H1 (cell line): Measurements from ENCODE around the gene PTPN9. TPM values are rescaled to one million over a fixed set of nuclear protein-coding genes. Genes with fewer than 3 reads are reported as not detected.
A peak's percentile ranks its signal among the peaks of the same experiment; 100 is the strongest.

Experiments
- CTCF ChIA-PET: fragments of 300-600 bp; sonication (Branson Sonifier 250); formaldehyde crosslinking; loops from one replicate; lab custom pipeline; 2021; ENCODE audit not compliant: partially characterized antibody; lab: Charles Lee
- POLR2A ChIA-PET: fragments of 300-600 bp; sonication (Branson Sonifier 250); formaldehyde crosslinking; loops from one replicate; lab custom pipeline; 2021; ENCODE audit warnings: inconsistent platforms; ENCODE audit not compliant: partially characterized antibody; lab: Charles Lee
- DNase-seq, 2 experiments: peaks; one replicate each; pipeline versions ENCODE4 v3.0.0 to v3.0.0-alpha.2; 2010 to 2022; ENCODE audit warnings: low spot score in 2 of 2, low read depth in 1 of 2, mixed read lengths in 1 of 2
- FAIRE-seq: peaks from 2 replicates; lab custom pipeline; 2011; peaks lifted over from hg19 to GRCh38; lab: Jason Lieb, UNC
- H2AFZ ChIP-seq: 2 replicates; pipeline ENCODE4 v1.8.1; 2012; ENCODE audit warnings: low read length, inconsistent platforms
- H2AK5ac ChIP-seq: 2 replicates; pipeline ENCODE4 v1.6.1; 2013; ENCODE audit warnings: low read depth, low read length
- H2BK120ac ChIP-seq: replicated peaks from 2 replicates; pipeline ENCODE3; 2013; ENCODE audit warnings: low read depth, low read length, inconsistent platforms
- H2BK12ac ChIP-seq: 2 replicates; pipeline ENCODE4 v1.6.1; 2013; ENCODE audit warnings: low read depth, low read length
- H2BK15ac ChIP-seq: 2 replicates; pipeline ENCODE4 v1.6.1; 2013; ENCODE audit warnings: low read length
- H2BK20ac ChIP-seq: 2 replicates; pipeline ENCODE4 v1.6.1; 2013; ENCODE audit warnings: low read length
- H2BK5ac ChIP-seq: 2 replicates; pipeline ENCODE4 v1.6.1; 2013; ENCODE audit warnings: low read depth, low read length
- H3K14ac ChIP-seq: 2 replicates; pipeline ENCODE4 v1.6.1; 2013; ENCODE audit warnings: inconsistent platforms; ENCODE audit not compliant: insufficient read length
- H3K18ac ChIP-seq: 2 replicates; pipeline ENCODE4 v1.6.1; 2013; ENCODE audit warnings: low read length; ENCODE audit errors: extremely low read depth
- H3K23ac ChIP-seq: 2 replicates; pipeline ENCODE4 v1.6.1; 2013; ENCODE audit warnings: inconsistent platforms; ENCODE audit not compliant: insufficient read length
- H3K23me2 ChIP-seq: 2 replicates; pipeline ENCODE4 v1.6.1; 2013; ENCODE audit warnings: low read depth, low read length
- H3K27ac ChIP-seq: 2 replicates; pipeline ENCODE4 v1.6.1; 2011; ENCODE audit warnings: low read depth, low read length, inconsistent platforms
- H3K27me3 ChIP-seq, 4 experiments: replicated peaks in 1 of 4; 1 replicate in 1 of 4; 2 replicates in 3 of 4; pipeline versions ENCODE4 v1.6.1 to v1.8.1; 2011 to 2013; ENCODE audit warnings: low read length in 3 of 4, mild to moderate bottlenecking in 3 of 4, inconsistent platforms in 2 of 4, mixed read lengths in 2 of 4, moderate library complexity in 1 of 4; ENCODE audit not compliant: control insufficient read depth in 3 of 4, insufficient read depth in 3 of 4; ENCODE audit errors: extremely low read depth in 1 of 4
- H3K36me3 ChIP-seq, 4 experiments: 2 replicates each; pipeline versions ENCODE4 v1.6.1 to v1.8.1; 2011 to 2013; ENCODE audit warnings: mild to moderate bottlenecking in 4 of 4, low read length in 3 of 4, moderate library complexity in 2 of 4, control low read depth in 1 of 4, inconsistent platforms in 1 of 4; ENCODE audit not compliant: insufficient read depth in 4 of 4, control insufficient read depth in 2 of 4
- H3K4ac ChIP-seq: replicated peaks from 2 replicates; pipeline ENCODE3; 2013; ENCODE audit warnings: low read length, low read depth, mixed read lengths, inconsistent platforms; ENCODE audit not compliant: insufficient read length
- H3K4me1 ChIP-seq, 4 experiments: replicated peaks in 1 of 4; 1 replicate in 1 of 4; 2 replicates in 3 of 4; pipeline versions ENCODE4 v1.6.1 to v1.8.1; 2011 to 2013; ENCODE audit warnings: low read length in 3 of 4, inconsistent platforms in 2 of 4, mixed read lengths in 1 of 4; ENCODE audit not compliant: insufficient read depth in 4 of 4, control insufficient read depth in 3 of 4
- H3K4me2 ChIP-seq, 2 experiments: 2 replicates each; pipeline versions ENCODE4 v1.6.1 to v1.8.1; 2011 to 2013; ENCODE audit warnings: low read depth in 2 of 2, low read length in 2 of 2, control low read depth in 1 of 2, inconsistent platforms in 1 of 2, mild to moderate bottlenecking in 1 of 2; ENCODE audit not compliant: insufficient read depth in 1 of 2
- H3K4me3 ChIP-seq, 4 experiments: fragments of 200-600, 300-600 bp in 1 of 4; sonication (generic), shearing (Covaris generic), sonication (Bioruptor Twin) in 1 of 4; 2 replicates each; pipeline versions ENCODE4 v1.5.1 to v1.8.1; 2011 to 2016; ENCODE audit warnings: low read length in 4 of 4, low read depth in 3 of 4, control low read depth in 2 of 4, inconsistent platforms in 2 of 4, mild to moderate bottlenecking in 2 of 4, mixed read lengths in 1 of 4, moderate library complexity in 1 of 4; ENCODE audit not compliant: insufficient read depth in 2 of 4; ENCODE audit errors: extremely low read depth in 1 of 4
- H3K56ac ChIP-seq: replicated peaks from 2 replicates; pipeline ENCODE3; 2013; ENCODE audit warnings: low read depth, mild to moderate bottlenecking, mixed read lengths, low read length, inconsistent platforms; ENCODE audit not compliant: insufficient read length
- H3K79me1 ChIP-seq: 2 replicates; pipeline ENCODE4 v1.6.1; 2013; ENCODE audit warnings: low read depth, low read length, control low read depth
- H3K79me2 ChIP-seq, 2 experiments: 2 replicates each; pipeline versions ENCODE4 v1.6.1 to v1.8.1; 2012 to 2013; ENCODE audit warnings: low read length in 2 of 2, mild to moderate bottlenecking in 2 of 2, inconsistent platforms in 1 of 2; ENCODE audit not compliant: insufficient read depth in 2 of 2, control insufficient read depth in 1 of 2
- H3K9ac ChIP-seq, 4 experiments: replicated peaks in 1 of 4; 1 replicate in 1 of 4; 2 replicates in 3 of 4; pipeline versions ENCODE4 v1.6.1 to v1.8.1; 2011 to 2013; ENCODE audit warnings: low read depth in 3 of 4, low read length in 3 of 4, control low read depth in 2 of 4, mild to moderate bottlenecking in 2 of 4, moderate library complexity in 2 of 4, inconsistent platforms in 1 of 4; ENCODE audit errors: extremely low read depth in 1 of 4
- H3K9me3 ChIP-seq, 2 experiments: 2 replicates each; pipeline versions ENCODE4 v1.6.1 to v1.8.1; 2012 to 2013; ENCODE audit warnings: mild to moderate bottlenecking in 2 of 2, moderate library complexity in 2 of 2, control low read depth in 1 of 2, inconsistent platforms in 1 of 2, low read depth in 1 of 2, low read length in 1 of 2, mixed read lengths in 1 of 2; ENCODE audit not compliant: insufficient read depth in 2 of 2
- H4K20me1 ChIP-seq, 2 experiments: replicated peaks in 1 of 2; 2 replicates each; pipeline versions ENCODE3 to v1.8.1; 2011 to 2013; ENCODE audit warnings: inconsistent platforms in 2 of 2, low read length in 2 of 2, mild to moderate bottlenecking in 1 of 2; ENCODE audit not compliant: insufficient read depth in 2 of 2, control insufficient read depth in 1 of 2
- H4K5ac ChIP-seq: 2 replicates; pipeline ENCODE4 v1.6.1; 2013; ENCODE audit warnings: low read length, low read depth, mixed read lengths, inconsistent platforms; ENCODE audit not compliant: insufficient read length
- H4K8ac ChIP-seq: 2 replicates; pipeline ENCODE4 v1.8.0; 2013; ENCODE audit warnings: mild to moderate bottlenecking, moderate library complexity, low read length, inconsistent platforms; ENCODE audit not compliant: insufficient read depth; ENCODE audit errors: extremely low read depth
- H4K91ac ChIP-seq: replicated peaks from 2 replicates; pipeline ENCODE3; 2013; ENCODE audit warnings: low read length, mixed read lengths, inconsistent platforms; ENCODE audit not compliant: insufficient read length
- GTF2F1 ChIP-seq: IDR thresholded peaks from 2 replicates; pipeline ENCODE4 v1.6.1; 2012; ENCODE audit warnings: low read depth, low read length, improper control_type of control experiment, borderline replicate concordance
- KDM4A ChIP-seq: IDR thresholded peaks from one replicate; pipeline ENCODE4 v1.7.1; 2012; ENCODE audit warnings: low read depth, mild to moderate bottlenecking, moderate library complexity, low read length, inconsistent platforms; ENCODE audit not compliant: severe bottlenecking
- MAX ChIP-seq: IDR thresholded peaks from 2 replicates; pipeline ENCODE4 v1.6.1; 2012; ENCODE audit warnings: inconsistent platforms
- SUZ12 ChIP-seq: fragments of 200-600 bp; sonication (generic); IDR thresholded peaks from 2 replicates; pipeline ENCODE4 v1.6.1; 2012; ENCODE audit warnings: mild to moderate bottlenecking, inconsistent platforms, low read length, moderate library complexity, mixed read lengths
- WGBS, 2 experiments: shearing (Covaris generic) in 1 of 2; methylation state at CpG; one replicate each; pipeline versions ENCODE4 v1.1.6 to v1.1.7; 2013 to 2015; ENCODE audit warnings: low lambda C conversion rate in 2 of 2, mixed read lengths in 2 of 2, inconsistent platforms in 1 of 2, low coverage in 1 of 2, missing lambda C conversion rate in 1 of 2; ENCODE audit not compliant: insufficient replicate concordance in 2 of 2, insufficient coverage in 1 of 2, insufficient read length in 1 of 2; ENCODE audit errors: extremely low coverage in 1 of 2, missing lambda C conversion rate in 1 of 2; 5-methylcytosine and 5-hydroxymethylcytosine counted together
- polyA plus RNA-seq, 7 experiments: library from polyadenylated mRNA; depleted of rRNA in 3 of 7; stranded (reverse) in 5 of 7; unstranded in 2 of 7; fragments of >200 nt in 5 of 7; fragments of 200-250 nt in 2 of 7; gene quantifications; 1 replicate in 5 of 7; 2 replicates in 1 of 7; 4 replicates in 1 of 7; pipeline versions ENCODE4 v1.2.1 to v1.2.3, GENCODE V29; 2011 to 2013; ENCODE audit warnings: missing spikeins in 2 of 7, mixed read lengths in 2 of 7
- total RNA-seq: library from RNA; stranded (reverse); fragmentation: NEBNext Ultra II Directional; extraction: Animal tissue kit (Norgen Biotek cat#: 25700); gene quantifications from 2 replicates; pipeline ENCODE4 v1.2.1, GENCODE V29; 2021
- TF ChIP-seq, protein P1 (sequence below): IDR thresholded peaks from 2 replicates; pipeline ENCODE4 v1.6.1; 2012; ENCODE audit warnings: inconsistent platforms
- TF ChIP-seq, protein P2 (sequence below): IDR thresholded peaks from 2 replicates; pipeline ENCODE4 v1.6.1; 2012; ENCODE audit warnings: low read length, inconsistent platforms

Gene PTPN9
- total and polyA plus RNA-seq, 2 of the 8 experiments (the other 6 are each of a cell fraction or from before 2014, with no cell fraction given): 46.6 to 57.4 TPM

- Histone ChIP-seq H3K4me1 (peaks cover 0 to 8% (median 3%) of the 10 kb centered on the region in 4 experiments; a peak in 2 of 7 replicates), H3K4ac (peak overlapping the region; percentile 79), H3K36me3 (no peaks in the 10 kb centered on the region), H2BK120ac (no peak overlapping the region), H3K4me2 (peak overlapping the region; percentile 94 to 97), H3K9ac (peak overlapping the region; percentile 77 to 96 (median 92)), H3K9me3 (no peaks in the 10 kb centered on the region; a peak in 1 of 4 replicates), H3K14ac (no peak overlapping the region), H4K8ac (peak overlapping the region; percentile 96; the same call in 1 of the 2 replicates), H4K5ac (peak overlapping the region; percentile 69), H3K27me3 (no peaks in the 10 kb centered on the region), H4K91ac (peak overlapping the region; percentile 60), H3K79me1 (0 out of 2 replicates have a peak, but pooled peaks cover 2% of the 10 kb centered on the region), H2BK12ac (peak overlapping the region; percentile 7; the same call in 1 of the 2 replicates), H3K27ac (peak overlapping the region; percentile 92), H3K23ac (no peak overlapping the region), H2AK5ac (no peak overlapping the region), H4K20me1 (peaks cover 10 to 11% of the 10 kb centered on the region in 2 experiments), H3K4me3 (peak overlapping the region; percentile 85 to 93 (median 92)), H2BK15ac (peak overlapping the region; percentile 20; the same call in 1 of the 2 replicates), H2AFZ (no peak overlapping the region), H3K23me2 (peaks cover 22% of the 10 kb centered on the region), H3K18ac (peak overlapping the region; percentile 85), H3K79me2 (peaks cover 11 to 21% of the 10 kb centered on the region in 2 experiments), H2BK5ac (peak overlapping the region; percentile 93), H2BK20ac (no peak overlapping the region), H3K56ac (peak overlapping the region; percentile 0)
- DNase-seq (peak; percentile 95 to 100), FAIRE-seq (peak; percentile 69)
- POLR2A ChIA-PET: interaction anchor here (0.6 to 5.0 kb wide), 26 partner anchors 11 to 468 kb away, joined by 3 to 61 read pairs (median 4); partner anchors contain the start of genes IMP3, MAN2C1, PTPN9 and SNUPN
- CTCF ChIA-PET: interaction anchor here (0.6 to 2.4 kb wide), 13 partner anchors 9 to 1887 kb away, joined by 3 to 11 read pairs (median 3); partner anchors contain the start of genes IMP3, MAN2C1 and SNX33
- 1% methylated on average over 29 of the region's 57 CpGs; no CpG with 5 or more reads in 1 of the 2 experiments for WGBS, 2 experiments
- TF ChIP-seq GTF2F1 (no peak), SUZ12 (no peak), KDM4A (peak; percentile 12), MAX (peak; percentile 96)
- TF ChIP-seq, protein P1, sequence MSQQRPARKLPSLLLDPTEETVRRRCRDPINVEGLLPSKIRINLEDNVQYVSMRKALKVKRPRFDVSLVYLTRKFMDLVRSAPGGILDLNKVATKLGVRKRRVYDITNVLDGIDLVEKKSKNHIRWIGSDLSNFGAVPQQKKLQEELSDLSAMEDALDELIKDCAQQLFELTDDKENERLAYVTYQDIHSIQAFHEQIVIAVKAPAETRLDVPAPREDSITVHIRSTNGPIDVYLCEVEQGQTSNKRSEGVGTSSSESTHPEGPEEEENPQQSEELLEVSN: peak; percentile 92
- TF ChIP-seq, protein P2, sequence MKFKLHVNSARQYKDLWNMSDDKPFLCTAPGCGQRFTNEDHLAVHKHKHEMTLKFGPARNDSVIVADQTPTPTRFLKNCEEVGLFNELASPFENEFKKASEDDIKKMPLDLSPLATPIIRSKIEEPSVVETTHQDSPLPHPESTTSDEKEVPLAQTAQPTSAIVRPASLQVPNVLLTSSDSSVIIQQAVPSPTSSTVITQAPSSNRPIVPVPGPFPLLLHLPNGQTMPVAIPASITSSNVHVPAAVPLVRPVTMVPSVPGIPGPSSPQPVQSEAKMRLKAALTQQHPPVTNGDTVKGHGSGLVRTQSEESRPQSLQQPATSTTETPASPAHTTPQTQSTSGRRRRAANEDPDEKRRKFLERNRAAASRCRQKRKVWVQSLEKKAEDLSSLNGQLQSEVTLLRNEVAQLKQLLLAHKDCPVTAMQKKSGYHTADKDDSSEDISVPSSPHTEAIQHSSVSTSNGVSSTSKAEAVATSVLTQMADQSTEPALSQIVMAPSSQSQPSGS: no peak
Measured at GRCh38 chr15:75453703-75454470, 125.2 kb downstream of the PTPN9 start.
